Left cardiac atrium (tissue), 2 donors: ENCODE results near the gene ZNF433. TPM values are rescaled to one million over a fixed set of nuclear protein-coding genes. Genes with fewer than 3 reads are reported as not detected.

Source experiments
- total RNA-seq, 2 donors: library from RNA; stranded (reverse); fragmentation: NEBNext Ultra II Directional; extraction: Animal tissue kit (Norgen Biotek cat#: 25700); gene quantifications; one replicate each; pipeline ENCODE4 v1.2.1, GENCODE V29; 2021
- donor health status: DM: no; HTN: yes; CAD: no; lungs with severe emphysema.
- donor health status: DM: yes; HTN: yes; CAD: no.

The ZNF433 gene
- total RNA-seq, 2 donors from 2014 or later: 2.9 to 4.0 TPM

Other genes starting within 250 kb of the ZNF433 start
- 1 to 10 TPM; 1.6 to 2.2 TPM for gene ZNF491, start 237.2 kb downstream of the ZNF433 start, total RNA-seq
- gene ZNF440, start 221.4 kb downstream of the ZNF433 start, total RNA-seq: 1 to 10 TPM; 5.4 to 6.3 TPM
- gene ZNF439, start 187.0 kb downstream of the ZNF433 start, total RNA-seq: 1 to 10 TPM; 4.1 to 4.2 TPM
- 1 to 10 TPM; 4.4 to 4.5 TPM for gene ZNF69, start 147.9 kb downstream of the ZNF433 start, total RNA-seq
- 1 to 10 TPM; 4.7 to 5.6 TPM for gene ZNF700, start 110.6 kb downstream of the ZNF433 start, total RNA-seq
- 1 to 10 TPM; 1.5 to 3.4 TPM for gene ZNF763, start 70.6 kb downstream of the ZNF433 start, total RNA-seq
- gene ZNF878, start 17.3 kb upstream of the ZNF433 start, total RNA-seq: under 1 TPM; 0.29 to 0.73 TPM
- 10 to 100 TPM; 10.5 to 11.6 TPM for gene ZNF844, start 29.1 kb upstream of the ZNF433 start, total RNA-seq
- 1 to 10 TPM in 1 of 2 donors, under 1 TPM in 1; 0.89 to 1.1 TPM for gene ZNF20, start 104.7 kb upstream of the ZNF433 start, total RNA-seq
- gene ZNF625, start 121.1 kb upstream of the ZNF433 start, total RNA-seq: 1 to 10 TPM; 3.3 to 4.2 TPM
- gene ZNF136, start 127.4 kb upstream of the ZNF433 start, total RNA-seq: 1 to 10 TPM; 5.0 to 6.5 TPM